ENCODE data around the gene CPE.
A peak's percentile ranks its signal among the peaks of the same experiment; 100 is the strongest.

The CPE gene

DNA sequence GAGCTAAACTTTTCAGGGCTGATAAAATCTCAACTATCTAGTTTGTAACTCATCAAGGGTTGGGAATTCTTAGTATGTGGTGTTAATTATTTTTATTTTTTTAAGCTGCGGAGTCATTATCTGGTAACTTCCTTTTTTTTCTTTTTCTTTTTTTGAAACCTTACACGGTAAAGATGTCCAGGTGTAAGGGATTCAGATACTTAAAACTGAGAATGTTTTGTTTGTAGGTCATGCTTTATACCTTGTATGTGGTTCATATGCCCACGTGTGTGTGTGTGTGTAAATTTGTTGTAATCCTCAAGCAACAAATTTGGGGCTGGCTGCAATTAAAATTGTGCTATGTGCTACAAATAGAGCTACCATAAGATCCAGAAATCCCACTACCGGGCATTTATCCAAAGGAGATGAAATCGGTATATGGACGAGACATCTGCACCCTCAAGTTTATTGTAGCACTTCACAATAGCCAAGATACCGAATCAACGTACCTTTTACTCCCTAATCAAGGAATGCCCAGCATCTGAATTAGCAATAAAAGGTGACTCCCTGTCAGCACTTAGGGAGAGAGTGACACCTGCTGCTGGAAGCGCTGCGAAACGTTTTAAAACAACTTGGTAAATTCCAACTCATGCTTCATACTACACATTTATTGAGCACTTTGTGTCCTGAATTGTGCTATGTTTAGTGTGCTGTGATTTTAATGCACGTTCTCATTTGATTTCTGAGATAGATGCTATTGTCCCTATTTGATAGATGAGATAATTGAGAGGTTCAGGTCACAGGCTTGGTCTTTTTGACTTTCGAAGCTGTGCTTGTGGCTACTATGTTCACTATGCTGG, 35.2 kb upstream of the CPE start:
- TF ChIP-seq, protein P1, sequence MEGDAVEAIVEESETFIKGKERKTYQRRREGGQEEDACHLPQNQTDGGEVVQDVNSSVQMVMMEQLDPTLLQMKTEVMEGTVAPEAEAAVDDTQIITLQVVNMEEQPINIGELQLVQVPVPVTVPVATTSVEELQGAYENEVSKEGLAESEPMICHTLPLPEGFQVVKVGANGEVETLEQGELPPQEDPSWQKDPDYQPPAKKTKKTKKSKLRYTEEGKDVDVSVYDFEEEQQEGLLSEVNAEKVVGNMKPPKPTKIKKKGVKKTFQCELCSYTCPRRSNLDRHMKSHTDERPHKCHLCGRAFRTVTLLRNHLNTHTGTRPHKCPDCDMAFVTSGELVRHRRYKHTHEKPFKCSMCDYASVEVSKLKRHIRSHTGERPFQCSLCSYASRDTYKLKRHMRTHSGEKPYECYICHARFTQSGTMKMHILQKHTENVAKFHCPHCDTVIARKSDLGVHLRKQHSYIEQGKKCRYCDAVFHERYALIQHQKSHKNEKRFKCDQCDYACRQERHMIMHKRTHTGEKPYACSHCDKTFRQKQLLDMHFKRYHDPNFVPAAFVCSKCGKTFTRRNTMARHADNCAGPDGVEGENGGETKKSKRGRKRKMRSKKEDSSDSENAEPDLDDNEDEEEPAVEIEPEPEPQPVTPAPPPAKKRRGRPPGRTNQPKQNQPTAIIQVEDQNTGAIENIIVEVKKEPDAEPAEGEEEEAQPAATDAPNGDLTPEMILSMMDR (IDR thresholded peaks at IDR 0.05; ENCODE audit: low read depth, low read length): peak; percentile 54
- no peak for TF ChIP-seq EZH2phosphoT487 (IDR thresholded peaks at IDR 0.05; ENCODE audit: low read depth)
- Histone ChIP-seq H2AFZ (ENCODE audit: low read depth, low read length) (no peak overlapping the region), H3K4me2 (ENCODE audit: low read length) (no peak overlapping the region), H4K20me1 (ENCODE audit: insufficient read depth, low read length) (peaks cover 52% of the 10 kb centered on the region), H3K27me3 (ENCODE audit: low read depth, low read length) (no peaks in the 10 kb centered on the region), H3K79me2 (ENCODE audit: low read length) (peaks cover 16% of the 10 kb centered on the region), H3K9ac (ENCODE audit: low read length) (no peak overlapping the region), H3K27ac (ENCODE audit: low read length) (no peak overlapping the region), H3K4me1 (ENCODE audit: low read length) (no peaks in the 10 kb centered on the region), H3K9me3 (ENCODE audit: insufficient read depth, low read length) (no peaks in the 10 kb centered on the region), H3K36me3 (replicated peaks; ENCODE audit: low read depth, low read length) (peaks cover 50% of the 10 kb centered on the region), H3K4me3 (ENCODE audit: low read length) (no peak overlapping the region)

DNA sequence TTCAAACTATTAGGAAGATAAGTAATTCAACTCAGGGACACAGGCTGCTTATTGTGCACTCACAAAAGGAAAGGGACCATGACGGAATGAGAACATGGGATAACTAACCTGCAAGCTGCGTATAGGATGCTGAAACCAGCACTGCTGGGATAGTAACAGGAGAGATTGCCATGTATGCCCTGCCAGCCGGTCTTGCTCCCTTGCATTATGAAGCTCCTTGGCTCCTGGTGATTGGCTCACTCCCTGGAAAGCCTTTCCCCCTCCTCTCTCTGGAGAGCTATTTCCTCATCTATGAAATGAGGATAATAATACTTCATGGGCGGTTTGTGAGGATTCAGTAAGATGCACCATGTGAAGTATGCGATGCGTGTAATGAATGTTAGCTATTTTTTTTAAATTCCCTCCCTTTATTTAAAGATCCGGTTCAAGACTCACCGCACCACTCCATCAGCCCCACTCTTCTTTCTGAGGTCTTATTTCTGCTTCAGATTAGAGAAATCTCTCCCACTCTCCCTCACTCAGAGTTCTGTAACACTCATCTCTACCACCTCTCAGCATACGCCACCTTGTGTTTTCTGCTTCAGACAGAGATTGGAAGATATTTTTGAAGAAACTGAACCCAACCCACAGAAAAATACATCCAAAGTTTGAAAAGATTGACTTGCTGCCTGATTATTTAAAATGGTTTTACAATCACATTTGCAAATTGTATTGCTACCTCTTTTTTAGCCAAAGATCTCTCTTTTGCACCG, 33.0 kb upstream of the CPE start:
- Histone ChIP-seq H2AFZ (ENCODE audit: low read depth, low read length) (no peak overlapping the region), H3K27ac (ENCODE audit: low read length) (no peak overlapping the region), H3K79me2 (ENCODE audit: low read length) (peaks cover 3% of the 10 kb centered on the region; the same call in 1 of the 2 replicates), H4K20me1 (ENCODE audit: insufficient read depth, low read length) (peaks cover 30% of the 10 kb centered on the region), H3K4me3 (ENCODE audit: low read length) (no peak overlapping the region), H3K9ac (ENCODE audit: low read length) (no peak overlapping the region), H3K4me2 (ENCODE audit: low read length) (no peak overlapping the region), H3K36me3 (replicated peaks; ENCODE audit: low read depth, low read length) (peaks cover 30% of the 10 kb centered on the region), H3K9me3 (ENCODE audit: insufficient read depth, low read length) (no peaks in the 10 kb centered on the region), H3K4me1 (ENCODE audit: low read length) (no peaks in the 10 kb centered on the region), H3K27me3 (ENCODE audit: low read depth, low read length) (no peaks in the 10 kb centered on the region)
- TF ChIP-seq, protein P1 (IDR thresholded peaks at IDR 0.05; ENCODE audit: low read depth, low read length): peak; percentile 51
- no peak for TF ChIP-seq EZH2phosphoT487 (IDR thresholded peaks at IDR 0.05; ENCODE audit: low read depth)

DNA sequence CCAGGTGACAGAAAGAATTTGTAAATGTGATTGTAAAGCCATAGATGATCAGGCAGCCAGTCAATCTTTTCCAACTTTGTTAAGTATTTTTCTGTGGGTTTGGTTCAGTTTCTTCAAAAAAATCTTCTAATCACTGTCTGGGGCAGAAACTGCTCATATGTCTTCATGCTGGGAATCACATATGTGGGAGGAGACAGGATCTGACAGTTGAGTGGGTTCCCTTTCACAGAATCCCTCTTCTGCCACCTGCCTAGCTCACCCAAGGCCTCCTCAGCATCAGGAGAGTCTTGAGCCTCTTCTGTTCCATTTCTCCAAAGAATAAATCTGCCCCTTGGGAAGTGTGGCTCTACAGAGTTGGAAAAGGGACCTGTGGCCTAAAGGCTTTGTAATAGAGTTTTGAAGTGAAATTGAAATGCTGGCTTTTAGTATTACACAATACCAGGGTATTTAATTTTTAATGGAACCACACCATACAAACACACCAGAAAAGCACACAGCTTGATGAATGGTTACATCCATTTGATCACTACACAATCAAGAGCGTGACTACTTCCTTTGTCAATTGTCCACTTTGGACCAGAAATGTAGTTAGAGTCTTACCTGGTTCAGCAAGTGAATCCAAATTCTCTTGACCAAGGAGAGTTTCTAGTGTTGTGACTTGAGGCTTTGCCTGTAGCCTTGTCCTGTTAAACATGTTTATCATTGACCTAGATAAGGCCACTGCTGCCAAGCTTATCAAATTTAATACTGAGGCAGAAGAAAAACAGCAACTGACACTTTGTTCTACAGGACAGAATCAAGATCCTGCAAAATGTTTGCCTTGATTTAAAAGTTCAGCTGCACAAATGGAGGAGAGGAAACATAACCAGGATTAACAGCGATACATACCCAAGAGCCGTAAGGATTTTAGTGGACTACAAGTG, 30.9 kb upstream of the CPE start:
- Histone ChIP-seq H3K9ac (ENCODE audit: low read length) (no peak overlapping the region), H3K36me3 (replicated peaks; ENCODE audit: low read depth, low read length) (peaks cover 15% of the 10 kb centered on the region), H3K9me3 (ENCODE audit: insufficient read depth, low read length) (no peaks in the 10 kb centered on the region), H3K27ac (ENCODE audit: low read length) (no peak overlapping the region), H2AFZ (ENCODE audit: low read depth, low read length) (no peak overlapping the region), H3K4me3 (ENCODE audit: low read length) (no peak overlapping the region), H3K4me1 (ENCODE audit: low read length) (no peaks in the 10 kb centered on the region), H3K27me3 (ENCODE audit: low read depth, low read length) (no peaks in the 10 kb centered on the region), H4K20me1 (ENCODE audit: insufficient read depth, low read length) (peaks cover 16% of the 10 kb centered on the region), H3K4me2 (ENCODE audit: low read length) (no peak overlapping the region), H3K79me2 (ENCODE audit: low read length) (no peaks in the 10 kb centered on the region)
- TF ChIP-seq, protein P1 (IDR thresholded peaks at IDR 0.05; ENCODE audit: low read depth, low read length): no peak
- no peak for TF ChIP-seq EZH2phosphoT487 (IDR thresholded peaks at IDR 0.05; ENCODE audit: low read depth)
